DOHH2 (cell line): Measurements from ENCODE around the gene SMARCB1.

Source experiments
- CTCF ChIP-seq: fragments of 200-600 bp; sonication (generic); IDR thresholded peaks from one replicate; pipeline ENCODE4 v1.5.1; 2014; ENCODE audit warnings: antibody characterized with exemption, mild to moderate bottlenecking, low read depth, low read length; ENCODE audit not compliant: poor library complexity, severe bottlenecking
- EZH2phosphoT487 ChIP-seq: fragments of 200-600 bp; sonication (generic); IDR thresholded peaks from 2 replicates; pipeline ENCODE4 v1.6.1; 2017; ENCODE audit warnings: borderline replicate concordance, mild to moderate bottlenecking, antibody characterized with exemption, low read length, moderate library complexity, mixed read lengths

DNA sequence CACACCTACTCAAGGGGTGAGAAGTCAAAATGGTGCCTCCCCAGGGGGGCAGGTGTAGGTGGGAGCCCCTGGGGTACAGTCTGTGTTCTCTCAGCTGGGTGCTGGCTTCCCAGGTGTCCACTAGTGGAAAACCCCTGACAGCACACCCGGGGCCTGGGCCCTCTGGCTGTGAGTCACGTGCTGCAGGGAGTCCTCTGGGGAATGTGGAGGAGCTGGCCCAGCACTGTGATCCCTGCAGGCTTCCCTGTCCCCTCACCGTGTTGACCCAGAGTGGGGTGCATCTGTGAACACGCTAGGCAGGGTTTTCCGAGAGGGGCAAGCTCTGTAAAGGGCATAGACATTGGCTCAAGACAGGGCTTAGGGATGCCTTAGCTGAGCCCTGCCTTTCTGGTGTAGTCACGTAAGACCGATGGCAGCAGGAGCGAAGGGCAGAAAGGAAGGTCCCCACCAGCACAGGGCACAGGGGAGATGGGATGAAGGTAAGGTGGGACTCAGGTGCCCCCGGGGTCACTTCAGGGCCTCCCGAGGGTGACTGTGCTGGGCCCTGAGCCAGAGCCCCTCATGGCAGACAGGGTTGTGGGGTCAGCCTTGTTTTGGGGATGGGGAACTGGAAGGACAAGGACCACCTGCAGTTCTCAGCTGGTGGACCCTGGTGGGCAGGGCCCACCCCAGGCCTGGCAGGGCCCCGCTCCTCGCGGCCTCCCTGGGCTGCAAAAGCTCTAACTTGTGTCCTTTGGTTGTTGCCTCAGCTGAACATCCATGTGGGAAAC lies 37.9 kb downstream of the SMARCB1 start:
- TF ChIP-seq CTCF = no peak
- no peak for TF ChIP-seq EZH2phosphoT487
